ENCODE measurements around the gene TUBB3.
A peak's percentile ranks its signal among the peaks of the same experiment; 100 is the strongest.
"Not testable (repeated sequence)": the region's sequence is repeated elsewhere in the genome, so short reads cannot be mapped to it uniquely, and the experiment has no call there.

TUBB3 gene

GRCh38 chr16:89909777-89910716 is 13.1 kb upstream of the TUBB3 start:
- no peak for DNase-seq (ENCODE audit: low read depth)
- TF ChIP-seq, protein P1, sequence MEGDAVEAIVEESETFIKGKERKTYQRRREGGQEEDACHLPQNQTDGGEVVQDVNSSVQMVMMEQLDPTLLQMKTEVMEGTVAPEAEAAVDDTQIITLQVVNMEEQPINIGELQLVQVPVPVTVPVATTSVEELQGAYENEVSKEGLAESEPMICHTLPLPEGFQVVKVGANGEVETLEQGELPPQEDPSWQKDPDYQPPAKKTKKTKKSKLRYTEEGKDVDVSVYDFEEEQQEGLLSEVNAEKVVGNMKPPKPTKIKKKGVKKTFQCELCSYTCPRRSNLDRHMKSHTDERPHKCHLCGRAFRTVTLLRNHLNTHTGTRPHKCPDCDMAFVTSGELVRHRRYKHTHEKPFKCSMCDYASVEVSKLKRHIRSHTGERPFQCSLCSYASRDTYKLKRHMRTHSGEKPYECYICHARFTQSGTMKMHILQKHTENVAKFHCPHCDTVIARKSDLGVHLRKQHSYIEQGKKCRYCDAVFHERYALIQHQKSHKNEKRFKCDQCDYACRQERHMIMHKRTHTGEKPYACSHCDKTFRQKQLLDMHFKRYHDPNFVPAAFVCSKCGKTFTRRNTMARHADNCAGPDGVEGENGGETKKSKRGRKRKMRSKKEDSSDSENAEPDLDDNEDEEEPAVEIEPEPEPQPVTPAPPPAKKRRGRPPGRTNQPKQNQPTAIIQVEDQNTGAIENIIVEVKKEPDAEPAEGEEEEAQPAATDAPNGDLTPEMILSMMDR (conservative IDR thresholded peaks at IDR 0.05; ENCODE audit: low read depth, low read length) = peak; percentile 93
- H3K4me3 ChIP-seq (ENCODE audit: low read length) = no peak overlapping the region

DNA sequence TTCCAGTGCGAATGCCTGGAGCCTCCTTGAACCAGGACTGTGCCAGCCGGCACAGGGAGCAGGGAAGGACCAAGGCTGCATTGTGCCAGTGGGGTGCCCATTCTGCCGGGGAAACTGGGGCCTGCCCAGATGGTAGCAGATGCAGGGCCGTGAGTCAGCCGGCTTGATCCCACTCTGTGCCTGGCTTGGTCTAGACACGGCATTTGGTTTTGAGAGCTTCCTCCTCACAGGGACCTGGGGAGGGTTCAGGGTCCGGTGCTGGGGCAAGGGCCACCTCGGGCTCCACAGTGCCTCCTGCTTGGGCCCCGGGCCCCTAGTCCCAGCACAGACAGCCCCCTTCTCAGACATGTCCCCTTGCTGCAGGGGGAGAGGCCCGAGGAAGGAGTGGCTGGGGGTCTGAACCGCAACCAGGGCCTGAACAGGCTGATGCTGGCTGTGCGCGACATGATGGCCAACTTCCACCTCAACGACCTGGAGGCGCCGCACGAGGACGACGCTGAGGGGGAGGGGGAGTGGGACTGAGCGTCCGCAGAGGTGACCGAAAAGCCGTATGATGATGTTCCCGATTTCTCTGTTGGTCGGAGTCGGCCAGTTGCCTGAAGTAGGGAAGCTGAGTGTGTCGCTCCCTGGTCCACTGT is 12.3 kb upstream of the TUBB3 start:
- no peak for DNase-seq (ENCODE audit: low read depth)
- no peak overlapping the region for H3K4me3 ChIP-seq (ENCODE audit: low read length)
- TF ChIP-seq, protein P1 (conservative IDR thresholded peaks at IDR 0.05; ENCODE audit: low read depth, low read length) = no peak

DNA sequence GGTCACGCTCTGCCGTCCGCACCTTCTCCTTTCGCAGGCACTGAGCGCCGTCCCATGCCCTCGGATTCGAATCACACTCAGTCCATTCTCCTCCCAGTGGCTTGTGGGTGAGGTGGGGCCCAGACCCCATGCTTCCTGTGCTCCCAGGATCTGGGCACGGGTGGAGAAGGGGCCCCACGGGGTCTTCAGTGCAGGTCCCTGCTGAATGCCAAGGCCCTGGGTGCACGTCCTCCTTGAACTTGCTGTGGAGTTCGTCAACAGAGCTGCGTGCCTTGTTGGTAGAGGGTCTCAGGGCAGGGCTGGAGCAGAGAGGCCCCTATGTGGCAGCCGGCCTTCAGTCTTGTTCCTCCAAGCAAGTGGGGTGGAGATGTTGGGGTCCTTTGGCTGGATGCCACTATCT is 11.8 kb upstream of the TUBB3 start:
- H3K4me3 ChIP-seq (ENCODE audit: low read length) = no peak overlapping the region
- TF ChIP-seq, protein P1 (conservative IDR thresholded peaks at IDR 0.05; ENCODE audit: low read depth, low read length) = no peak
- no peak for DNase-seq (ENCODE audit: low read depth)

DNA sequence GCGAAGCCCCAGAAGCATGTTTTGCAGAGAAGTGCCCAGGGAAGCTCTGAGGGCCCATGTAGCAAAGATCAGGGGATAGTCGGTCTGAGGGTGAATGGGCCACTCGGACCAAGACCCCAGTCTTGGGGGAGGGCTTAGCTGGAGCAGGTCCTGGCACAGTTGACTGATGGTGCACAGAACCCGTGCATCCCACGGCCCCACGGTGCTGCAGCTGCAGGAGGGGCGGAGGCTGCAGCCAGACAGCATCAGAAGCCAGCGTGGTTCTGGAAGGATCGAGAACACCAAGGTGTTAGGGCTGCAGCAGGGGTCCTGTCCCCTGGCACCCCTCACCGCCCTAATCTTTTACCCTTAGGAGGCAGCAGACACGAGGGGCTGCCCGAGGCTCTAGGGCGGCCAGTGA is 11.0 kb upstream of the TUBB3 start:
- TF ChIP-seq, protein P1 (conservative IDR thresholded peaks at IDR 0.05; ENCODE audit: low read depth, low read length) = no peak
- H3K4me3 ChIP-seq (ENCODE audit: low read length) = no peak overlapping the region
- DNase-seq (ENCODE audit: low read depth) = no peak

DNA sequence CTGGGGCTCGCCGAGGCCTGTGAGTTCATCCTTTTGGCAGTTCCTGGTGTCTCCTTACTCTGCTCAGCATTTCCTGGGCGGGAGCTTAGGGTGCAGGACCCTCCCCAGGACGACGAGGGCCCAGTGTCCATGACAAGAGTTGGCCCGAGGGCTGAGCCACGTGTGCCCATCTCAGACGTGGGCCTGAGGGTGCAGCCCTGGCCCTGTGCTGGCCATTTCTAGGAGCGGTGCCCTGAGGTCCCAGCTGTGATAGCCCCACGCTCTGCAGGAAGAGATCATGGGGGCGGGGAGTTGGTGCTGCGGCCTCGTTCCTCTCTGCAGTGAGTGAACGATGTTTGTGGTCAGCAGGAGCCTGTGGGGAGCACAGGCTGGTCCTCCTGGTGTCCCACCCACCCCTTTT is 10.5 kb upstream of the TUBB3 start:
- DNase-seq (ENCODE audit: low read depth) = no peak
- no peak overlapping the region for H3K4me3 ChIP-seq (ENCODE audit: low read length)
- TF ChIP-seq, protein P1 (conservative IDR thresholded peaks at IDR 0.05; ENCODE audit: low read depth, low read length) = no peak

DNA sequence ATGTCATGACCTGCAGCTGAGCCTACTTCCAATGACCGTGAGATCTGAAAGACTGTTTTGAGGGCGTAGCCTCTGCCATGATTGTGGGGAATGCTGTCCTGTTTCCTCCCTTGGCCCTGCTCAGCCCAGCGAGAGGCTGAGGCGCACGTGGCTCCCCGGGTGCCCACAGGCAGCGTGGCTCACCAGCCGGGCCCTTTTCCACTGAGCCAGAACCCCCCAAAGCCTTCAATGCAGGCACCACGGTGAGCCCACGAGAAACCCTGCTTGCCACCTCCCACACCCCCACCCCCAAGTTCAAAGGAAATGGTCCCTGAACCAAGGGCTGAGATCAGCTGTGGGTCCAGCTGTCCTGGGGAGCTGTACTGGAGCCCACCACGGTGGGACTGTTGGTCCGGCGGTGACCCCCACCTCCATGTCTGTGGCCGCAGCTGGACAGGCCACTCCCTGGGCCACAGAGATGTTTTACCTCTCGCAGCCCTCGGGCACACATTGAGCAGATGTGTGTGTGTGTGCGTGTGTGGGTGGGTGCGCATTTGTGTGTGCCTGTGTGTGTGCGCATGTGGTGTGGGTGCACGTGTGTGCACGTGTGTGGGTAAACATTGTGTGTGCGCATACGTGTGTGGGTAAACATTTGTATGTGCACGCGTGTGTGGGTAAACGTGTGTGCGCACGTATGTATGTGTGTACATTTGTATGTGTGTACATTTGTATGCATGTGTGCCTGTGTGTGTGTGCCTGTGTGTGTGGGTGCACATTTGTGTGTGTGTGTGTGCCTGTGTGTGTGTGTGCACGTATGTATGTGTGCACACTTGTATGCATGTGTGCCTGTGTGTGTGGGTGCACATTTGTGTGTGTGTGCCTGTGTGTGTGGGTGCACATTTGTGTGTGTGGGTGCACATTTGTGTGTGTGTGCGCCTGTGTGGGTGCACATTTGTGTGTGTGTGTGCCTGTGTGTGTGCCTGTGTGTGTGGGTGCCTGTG is 9.4 kb upstream of the TUBB3 start:
- H3K4me3 ChIP-seq (ENCODE audit: low read length) = no peak overlapping the region
- TF ChIP-seq, protein P1 (conservative IDR thresholded peaks at IDR 0.05; ENCODE audit: low read depth, low read length) = no peak
- DNase-seq (ENCODE audit: low read depth) = no peak

DNA sequence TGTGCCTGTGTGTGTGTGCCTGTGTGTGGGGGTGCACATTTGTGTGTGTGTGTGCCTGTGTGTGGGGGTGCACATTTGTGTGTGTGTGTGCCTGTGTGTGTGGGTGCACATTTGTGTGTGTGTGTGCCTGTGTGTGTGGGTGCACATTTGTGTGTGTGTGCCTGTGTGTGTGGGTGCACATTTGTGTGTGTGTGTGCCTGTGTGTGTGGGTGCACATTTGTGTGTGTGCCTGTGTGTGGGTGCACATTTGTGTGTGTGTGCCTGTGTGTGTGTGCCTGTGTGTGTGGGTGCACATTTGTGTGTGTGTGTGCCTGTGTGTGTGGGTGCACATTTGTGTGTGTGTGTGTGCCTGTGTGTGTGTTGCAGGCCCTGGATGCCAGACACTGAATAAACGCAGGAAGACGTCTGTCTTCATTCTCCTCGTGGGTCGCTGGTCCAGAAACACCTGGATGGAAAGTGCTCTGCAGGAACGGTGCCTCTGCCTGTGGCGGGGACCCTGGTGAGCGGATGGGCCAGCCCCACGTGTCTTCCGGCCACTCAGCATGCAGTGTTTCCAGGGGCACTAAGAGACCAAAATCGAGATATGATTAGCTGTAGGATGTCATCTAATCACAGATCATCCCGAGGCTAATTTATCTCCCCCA is 8.4 kb upstream of the TUBB3 start:
- not testable (repeated sequence) for H3K4me3 ChIP-seq (ENCODE audit: low read length); DNase-seq (ENCODE audit: low read depth)

Measured in retinal pigment epithelial cell (primary cell).